GM23338 (cell line): ENCODE measurements around the gene MS4A13. TPM values are rescaled to one million over a fixed set of nuclear protein-coding genes. Genes with fewer than 3 reads are reported as not detected.

Experiments
- ATAC-seq: fragments of 200-7000 bp; cut with Tn5 transposase; 3 replicates; pipeline ENCODE4 v1.9.1; 2020
- DNase-seq: peaks from one replicate; pipeline ENCODE4 v3.0.0-alpha.2; 2015; ENCODE audit warnings: low spot score
- H2AFZ ChIP-seq: fragments of 200-600 bp; sonication (generic); 2 replicates; pipeline ENCODE4 v1.8.0; 2016; ENCODE audit warnings: antibody characterized with exemption, mild to moderate bottlenecking, moderate library complexity
- H3F3A ChIP-seq: fragments of 200-600 bp; sonication (generic); replicated peaks from 2 replicates; pipeline ENCODE4 v1.8.0; 2017; ENCODE audit warnings: antibody characterized with exemption, mixed run types, low read depth
- H3K27ac ChIP-seq: fragments of 200-600 bp; sonication (generic); 2 replicates; pipeline ENCODE4 v1.6.1; 2016; ENCODE audit warnings: low read depth
- H3K27me3 ChIP-seq: fragments of 200-600 bp; sonication (generic); 2 replicates; pipeline ENCODE4 v1.8.0; 2016; ENCODE audit warnings: mild to moderate bottlenecking, mixed run types, moderate library complexity; ENCODE audit not compliant: insufficient read depth
- H3K36me3 ChIP-seq: fragments of 200-600 bp; sonication (generic); 2 replicates; pipeline ENCODE4 v1.8.0; 2016; ENCODE audit warnings: mild to moderate bottlenecking; ENCODE audit not compliant: insufficient read depth
- H3K4me1 ChIP-seq: fragments of 200-600 bp; sonication (generic); 2 replicates; pipeline ENCODE4 v1.8.0; 2016; ENCODE audit warnings: mild to moderate bottlenecking, moderate library complexity; ENCODE audit not compliant: insufficient read depth
- H3K4me2 ChIP-seq: fragments of 200-600 bp; sonication (generic); 2 replicates; pipeline ENCODE4 v1.7.1; 2017; ENCODE audit warnings: mixed run types
- H3K4me3 ChIP-seq: fragments of 200-600 bp; sonication (generic); 2 replicates; pipeline ENCODE4 v1.6.1; 2016; ENCODE audit warnings: mixed run types
- H3K79me2 ChIP-seq: fragments of 200-600 bp; sonication (generic); replicated peaks from 2 replicates; pipeline ENCODE4 v1.8.0; 2017; ENCODE audit warnings: mild to moderate bottlenecking; ENCODE audit not compliant: insufficient read depth
- H3K9me2 ChIP-seq: fragments of 200-600 bp; sonication (generic); 2 replicates; pipeline ENCODE4 v1.8.0; 2017; ENCODE audit not compliant: insufficient read depth
- H4K20me1 ChIP-seq: fragments of 200-600 bp; sonication (generic); replicated peaks from 2 replicates; pipeline ENCODE4 v1.8.0; 2017; ENCODE audit warnings: mild to moderate bottlenecking; ENCODE audit not compliant: insufficient read depth
- H3K27ac Mint-ChIP-seq: 2 replicates; pipeline ENCODE4 v1.8.0; 2020; ENCODE audit warnings: inconsistent platforms, mild to moderate bottlenecking, moderate library complexity, mixed read lengths
- H3K27me3 Mint-ChIP-seq: 3 replicates; pipeline ENCODE4 v1.8.0; 2022; ENCODE audit warnings: low read depth, mild to moderate bottlenecking, moderate library complexity, mixed read lengths, inconsistent platforms; ENCODE audit not compliant: insufficient read depth, poor library complexity
- H3K36me3 Mint-ChIP-seq: 3 replicates; pipeline ENCODE4 v1.8.0; 2021; ENCODE audit warnings: low read depth, mild to moderate bottlenecking, inconsistent platforms, moderate library complexity, mixed read lengths
- H3K4me1 Mint-ChIP-seq: 3 replicates; pipeline ENCODE4 v1.8.0; 2020; ENCODE audit warnings: mild to moderate bottlenecking, inconsistent platforms, mixed read lengths
- H3K4me3 Mint-ChIP-seq: 3 replicates; pipeline ENCODE4 v1.8.0; 2021; ENCODE audit warnings: moderate library complexity, mild to moderate bottlenecking, inconsistent platforms, mixed read lengths
- H3K9me3 Mint-ChIP-seq: 3 replicates; pipeline ENCODE4 v1.8.0; 2020; ENCODE audit warnings: moderate library complexity, mild to moderate bottlenecking, inconsistent platforms, mixed read lengths
- CREB1 ChIP-seq: fragments of 250-450 bp; sonication (Bioruptor Pico); IDR thresholded peaks from 2 replicates; pipeline ENCODE4 v1.5.0; 2020; ENCODE audit warnings: low read depth, mild to moderate bottlenecking, moderate library complexity
- CTCF ChIP-seq, 2 experiments: fragments of 200-600 bp in 1 of 2; sonication (generic) in 1 of 2; conservative IDR thresholded peaks; 2 replicates each; pipeline versions ENCODE4 v1.5.1 to v1.6.1; 2016 to 2017; ENCODE audit warnings: antibody characterized with exemption in 2 of 2, low read depth in 2 of 2, mild to moderate bottlenecking in 2 of 2, moderate library complexity in 1 of 2
- EZH2 ChIP-seq: fragments of 200-600 bp; sonication (generic); IDR thresholded peaks from one replicate; pipeline ENCODE4 v1.8.0; 2017; ENCODE audit warnings: antibody characterized with exemption, mild to moderate bottlenecking, low read depth; ENCODE audit not compliant: unreplicated experiment
- EZH2phosphoT487 ChIP-seq: fragments of 200-600 bp; sonication (generic); IDR thresholded peaks from one replicate; pipeline ENCODE4 v1.8.1; 2018; ENCODE audit warnings: antibody characterized with exemption; ENCODE audit not compliant: unreplicated experiment
- JUNB ChIP-seq: IDR thresholded peaks from one replicate; pipeline ENCODE4 v1.6.1; 2016; ENCODE audit warnings: antibody characterized with exemption; ENCODE audit not compliant: unreplicated experiment
- NANOG ChIP-seq: IDR thresholded peaks from 2 replicates; pipeline ENCODE4 v1.6.1; 2016; ENCODE audit warnings: antibody characterized with exemption, borderline replicate concordance
- POLR2AphosphoS5 ChIP-seq: IDR thresholded peaks from 2 replicates; pipeline ENCODE4 v1.6.1; 2016; ENCODE audit warnings: antibody characterized with exemption, low read depth
- REST ChIP-seq: IDR thresholded peaks from one replicate; pipeline ENCODE4 v1.6.1; 2018; ENCODE audit warnings: antibody characterized with exemption; ENCODE audit not compliant: unreplicated experiment
- STAT1 ChIP-seq: IDR thresholded peaks from one replicate; pipeline ENCODE4 v1.6.1; 2016; ENCODE audit warnings: antibody characterized with exemption; ENCODE audit not compliant: unreplicated experiment
- ZNF114 ChIP-seq: fragments of 250-450 bp; sonication (Bioruptor Pico); IDR thresholded peaks from 2 replicates; pipeline ENCODE4 v1.5.0; 2020; ENCODE audit warnings: mild to moderate bottlenecking, moderate library complexity
- ZNF331 ChIP-seq: fragments of 250-450 bp; sonication (Bioruptor Pico); IDR thresholded peaks from 2 replicates; pipeline ENCODE4 v1.5.0; 2020; ENCODE audit warnings: low read depth, mild to moderate bottlenecking, moderate library complexity
- ZNF462 ChIP-seq: fragments of 250-450 bp; sonication (Bioruptor Pico); IDR thresholded peaks from 2 replicates; pipeline ENCODE4 v1.5.0; 2020; ENCODE audit warnings: mild to moderate bottlenecking, moderate library complexity
- polyA plus RNA-seq: library from polyadenylated mRNA; unstranded; fragments of >200 nt; fragmentation: Nextera tagmentation; extraction: Ambion mirVana; gene quantifications from 2 replicates; pipeline ENCODE4 v1.2.1, GENCODE V29; 2016
- total RNA-seq: library from RNA; depleted of rRNA; stranded (reverse); fragments of >200 nt; shearing (Covaris generic); gene quantifications from 2 replicates; pipeline ENCODE4 v1.2.3, GENCODE V29; 2014
- TF ChIP-seq, protein P1 (sequence below): IDR thresholded peaks from 2 replicates; pipeline ENCODE4 v1.6.1; 2016; ENCODE audit warnings: antibody characterized with exemption

MS4A13 gene
- total and polyA plus RNA-seq, 2 experiments from 2014 or later: not detected

GRCh38 chr11:60493454-60493853 lies 21.7 kb upstream of the MS4A13 start:
- no peak for DNase-seq
- no peak for TF ChIP-seq REST
- no peak for TF ChIP-seq EZH2
- TF ChIP-seq, protein P1, sequence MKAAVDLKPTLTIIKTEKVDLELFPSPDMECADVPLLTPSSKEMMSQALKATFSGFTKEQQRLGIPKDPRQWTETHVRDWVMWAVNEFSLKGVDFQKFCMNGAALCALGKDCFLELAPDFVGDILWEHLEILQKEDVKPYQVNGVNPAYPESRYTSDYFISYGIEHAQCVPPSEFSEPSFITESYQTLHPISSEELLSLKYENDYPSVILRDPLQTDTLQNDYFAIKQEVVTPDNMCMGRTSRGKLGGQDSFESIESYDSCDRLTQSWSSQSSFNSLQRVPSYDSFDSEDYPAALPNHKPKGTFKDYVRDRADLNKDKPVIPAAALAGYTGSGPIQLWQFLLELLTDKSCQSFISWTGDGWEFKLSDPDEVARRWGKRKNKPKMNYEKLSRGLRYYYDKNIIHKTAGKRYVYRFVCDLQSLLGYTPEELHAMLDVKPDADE: no peak
- TF ChIP-seq STAT1: no peak
- no peak for TF ChIP-seq ZNF331 (CRISPR knock-in tag)
- TF ChIP-seq CREB1 (CRISPR knock-in tag): no peak
- no peak for TF ChIP-seq POLR2AphosphoS5
- TF ChIP-seq CTCF (conservative IDR thresholded peaks at IDR 0.05; ENCODE audit: low read depth in 2 of 2): no peak
- TF ChIP-seq EZH2phosphoT487: no peak
- TF ChIP-seq JUNB: no peak
- TF ChIP-seq NANOG: no peak
- no peak for TF ChIP-seq ZNF114
- no peak for TF ChIP-seq ZNF462 (CRISPR knock-in tag)
- Mint-ChIP-seq H3K4me1 (peaks cover 15% of the 10 kb centered on the region), H3K4me3 (no peak overlapping the region), H3K27me3 (no peaks in the 10 kb centered on the region), H3K36me3 (peaks cover 6% of the 10 kb centered on the region; the same call in 2 of the 3 replicates), H3K9me3 (peaks cover 14% of the 10 kb centered on the region), H3K27ac (no peak overlapping the region)
- Histone ChIP-seq H3K27ac (no peak overlapping the region), H3K4me3 (no peak overlapping the region), H3K4me1 (peaks cover 4% of the 10 kb centered on the region), H3F3A (no peaks in the 10 kb centered on the region), H4K20me1 (no peaks in the 10 kb centered on the region), H3K9me2 (0 out of 2 replicates have a peak, but pooled peaks cover 13% of the 10 kb centered on the region), H3K79me2 (no peaks in the 10 kb centered on the region), H2AFZ (no peak overlapping the region), H3K27me3 (no peaks in the 10 kb centered on the region), H3K4me2 (no peak overlapping the region), H3K36me3 (no peaks in the 10 kb centered on the region)
- no peak for ATAC-seq
